ENCODE results near the gene LMX1B. TPM values are rescaled to one million over a fixed set of nuclear protein-coding genes. Genes with fewer than 3 reads are reported as not detected.

LMX1B gene
- total RNA-seq, 1 experiment from 2014 or later = not detected

- ChIA-PET POLR2A (ENCODE audit: low non-redundant PET) (no interaction called here), CTCF (no interaction called here)
- BruUV-seq (replicated peaks) = no TSS peak
- DNase-seq (ENCODE audit: low spot score) = no peak
- intact Hi-C loops (cut with micrococcal nuclease; ENCODE audit: unreplicated experiment) = no loop called here
- H3K4me1 ChIP-seq (ENCODE audit: insufficient read depth, low read length, poor library complexity, severe bottlenecking) = no peaks in the 10 kb centered on the region
- H3K27me3 ChIP-seq (replicated peaks; ENCODE audit: insufficient read depth, low read depth, low read length, poor library complexity) = peaks cover 4% of the 10 kb centered on the region
- no peaks in the 10 kb centered on the region for H3K36me3 ChIP-seq (ENCODE audit: insufficient read depth, low read length, poor library complexity, severe bottlenecking)
- H3K9me3 ChIP-seq (ENCODE audit: low read depth, low read length, poor library complexity, severe bottlenecking) = no peaks in the 10 kb centered on the region
- H3K27ac ChIP-seq (ENCODE audit: low read depth, low read length, poor library complexity, severe bottlenecking) = no peak overlapping the region
- no peak overlapping the region for H3K4me3 ChIP-seq (ENCODE audit: low read depth, low read length, poor library complexity, severe bottlenecking)
- TF ChIP-seq CTCF (conservative IDR thresholded peaks at IDR 0.05; ENCODE audit: low read depth, low read length) (no peak), EZH2 (IDR thresholded peaks at IDR 0.05; ENCODE audit: borderline replicate concordance, low read depth, low read length, poor library complexity, severe bottlenecking) (no peak)
Observed at GRCh38 chr9:126695701-126696400, 82.1 kb downstream of the LMX1B start.

- intact Hi-C loops (cut with micrococcal nuclease; ENCODE audit: unreplicated experiment) = no loop called here
- POLR2A ChIA-PET (ENCODE audit: low non-redundant PET) = no interaction called here
- Histone ChIP-seq H3K9me3 (ENCODE audit: low read depth, low read length, poor library complexity, severe bottlenecking) (no peaks in the 10 kb centered on the region), H3K27ac (ENCODE audit: low read depth, low read length, poor library complexity, severe bottlenecking) (no peak overlapping the region), H3K4me1 (ENCODE audit: insufficient read depth, low read length, poor library complexity, severe bottlenecking) (no peaks in the 10 kb centered on the region), H3K36me3 (ENCODE audit: insufficient read depth, low read length, poor library complexity, severe bottlenecking) (no peaks in the 10 kb centered on the region), H3K27me3 (replicated peaks; ENCODE audit: insufficient read depth, low read depth, low read length, poor library complexity) (peaks cover 5% of the 10 kb centered on the region), H3K4me3 (ENCODE audit: low read depth, low read length, poor library complexity, severe bottlenecking) (no peak overlapping the region)
- TF ChIP-seq CTCF (conservative IDR thresholded peaks at IDR 0.05; ENCODE audit: low read depth, low read length) = no peak
- CTCF ChIA-PET = no interaction called here
- BruUV-seq (replicated peaks) = no TSS peak
- DNase-seq (ENCODE audit: low spot score) = no peak
Observed at GRCh38 chr9:126696401-126697145, 82.8 kb downstream of the LMX1B start.

GRCh38 chr9:126697330-126697729, 83.6 kb downstream of the LMX1B start:
- H3K27me3 ChIP-seq (replicated peaks; ENCODE audit: insufficient read depth, low read depth, low read length, poor library complexity) = peaks cover 5% of the 10 kb centered on the region
- H3K4me1 ChIP-seq (ENCODE audit: insufficient read depth, low read length, poor library complexity, severe bottlenecking) = no peaks in the 10 kb centered on the region
- ChIA-PET POLR2A (ENCODE audit: low non-redundant PET) (no interaction called here), CTCF (no interaction called here)
- intact Hi-C loops (cut with micrococcal nuclease; ENCODE audit: unreplicated experiment) = no loop called here
- no peak overlapping the region for H3K4me3 ChIP-seq (ENCODE audit: low read depth, low read length, poor library complexity, severe bottlenecking)
- no TSS peak for BruUV-seq (replicated peaks)
- TF ChIP-seq CTCF (conservative IDR thresholded peaks at IDR 0.05; ENCODE audit: low read depth, low read length) (no peak), EZH2 (IDR thresholded peaks at IDR 0.05; ENCODE audit: borderline replicate concordance, low read depth, low read length, poor library complexity, severe bottlenecking) (no peak)
- no peak overlapping the region for H3K27ac ChIP-seq (ENCODE audit: low read depth, low read length, poor library complexity, severe bottlenecking)
- H3K36me3 ChIP-seq (ENCODE audit: insufficient read depth, low read length, poor library complexity, severe bottlenecking) = no peaks in the 10 kb centered on the region
- H3K9me3 ChIP-seq (ENCODE audit: low read depth, low read length, poor library complexity, severe bottlenecking) = no peaks in the 10 kb centered on the region
- DNase-seq (ENCODE audit: low spot score) = no peak
